NCI-H2029 treated with DMSO at 0.1 percent for 48 hours (cell line): Measurements from ENCODE around the gene UBE2J2.
"Not testable (repeated sequence)": the region's sequence is repeated elsewhere in the genome, so short reads cannot be mapped to it uniquely, and the experiment has no call there.

Experiments
- DNase-seq: peaks from one replicate; lab custom pipeline; 2025; lab: John Stamatoyannopoulos, UW

UBE2J2 gene

GRCh38 chr1:1255611-1256010 lies 18.0 kb downstream of the UBE2J2 start:
- no peak for DNase-seq

DNA sequence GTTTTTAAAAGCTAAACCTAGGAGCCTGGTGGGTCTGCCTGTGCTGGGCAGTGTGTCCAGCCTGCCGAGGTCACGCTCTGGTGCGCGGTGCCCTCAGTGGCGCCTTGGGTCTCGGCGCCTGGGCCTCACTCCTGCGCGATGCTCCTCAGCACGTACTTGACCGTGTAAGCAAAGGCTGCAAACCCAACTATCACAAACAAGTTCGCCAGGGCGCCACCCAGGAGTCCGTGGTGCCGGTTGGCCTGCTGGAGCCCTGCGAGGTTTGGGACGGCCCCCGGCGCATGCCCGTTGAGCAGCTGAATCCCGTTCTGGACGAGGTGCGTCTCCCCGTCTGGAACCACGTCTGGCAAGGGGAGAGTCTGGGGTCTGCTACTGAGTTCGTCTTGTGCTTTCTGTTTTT lies 18.6 kb downstream of the UBE2J2 start:
- no peak for DNase-seq

DNA sequence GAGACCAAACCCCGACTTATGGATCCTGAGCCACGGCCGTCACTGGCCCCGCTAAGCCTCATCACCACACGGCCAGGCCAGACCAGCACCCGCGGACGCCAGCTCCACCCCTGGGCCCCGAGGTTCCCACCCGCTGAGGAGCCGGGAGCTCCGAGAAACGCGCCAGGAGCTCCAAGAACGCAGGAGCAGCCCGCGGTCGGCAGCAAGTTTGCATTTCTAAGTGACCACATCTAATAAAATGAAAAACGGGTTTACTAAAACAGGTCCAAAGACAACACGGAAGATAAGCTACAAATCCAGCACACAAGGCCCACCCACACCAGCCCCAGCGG lies 19.0 kb downstream of the UBE2J2 start:
- no peak for DNase-seq

DNA sequence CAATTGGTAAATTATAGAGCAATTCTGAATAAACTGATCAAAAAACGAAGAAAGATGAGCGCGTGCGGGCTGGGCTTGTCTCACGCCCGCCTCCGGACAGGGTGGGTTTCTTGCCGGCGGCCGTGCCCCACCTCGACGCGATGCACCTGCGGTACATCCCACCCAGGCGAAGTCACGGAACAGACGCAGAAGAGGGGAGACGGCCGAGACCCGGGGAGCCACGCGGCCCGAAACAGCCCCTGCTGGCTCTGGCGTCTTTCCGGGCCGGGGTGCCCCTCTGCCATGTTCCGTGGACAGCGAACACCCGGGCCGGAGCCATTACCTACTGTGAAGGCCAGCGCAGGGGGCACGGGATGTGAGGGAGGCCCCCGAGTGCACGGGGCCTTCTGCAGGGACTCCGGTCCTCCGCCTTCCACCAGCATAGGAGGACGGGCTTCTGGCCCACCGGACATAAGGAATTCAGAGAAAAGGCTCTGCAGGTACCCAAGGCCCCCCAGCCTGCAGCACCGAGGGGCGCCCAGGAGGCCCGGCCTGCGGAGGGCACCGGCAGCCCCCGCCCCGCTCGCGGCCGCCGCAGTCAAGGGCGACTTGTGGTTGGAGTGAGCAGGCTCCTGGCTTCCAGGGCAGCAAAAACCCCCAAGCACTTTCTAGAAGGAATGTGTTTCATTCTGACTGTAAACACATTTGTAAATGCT lies 19.5 kb downstream of the UBE2J2 start:
- no peak for DNase-seq

DNA sequence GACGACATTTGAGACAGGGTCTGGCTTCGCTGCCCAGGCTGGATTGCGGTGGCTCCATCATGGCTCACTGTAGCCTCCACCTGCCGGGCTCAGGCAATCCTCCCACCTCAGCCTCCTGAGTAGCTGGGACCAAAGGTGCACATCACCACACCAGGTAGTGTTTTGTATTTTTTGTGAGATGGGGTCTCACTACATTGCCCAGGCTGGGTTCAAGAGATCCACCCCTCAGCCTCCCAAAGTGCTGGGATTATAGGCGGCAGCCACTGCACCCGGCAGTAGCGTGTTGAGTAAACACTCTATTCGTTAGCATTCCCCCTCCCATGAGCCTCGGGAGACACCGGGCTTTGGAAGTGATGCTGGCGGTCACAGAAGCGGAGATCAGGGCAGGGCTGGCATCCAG lies 20.3 kb downstream of the UBE2J2 start:
- no peak for DNase-seq

DNA sequence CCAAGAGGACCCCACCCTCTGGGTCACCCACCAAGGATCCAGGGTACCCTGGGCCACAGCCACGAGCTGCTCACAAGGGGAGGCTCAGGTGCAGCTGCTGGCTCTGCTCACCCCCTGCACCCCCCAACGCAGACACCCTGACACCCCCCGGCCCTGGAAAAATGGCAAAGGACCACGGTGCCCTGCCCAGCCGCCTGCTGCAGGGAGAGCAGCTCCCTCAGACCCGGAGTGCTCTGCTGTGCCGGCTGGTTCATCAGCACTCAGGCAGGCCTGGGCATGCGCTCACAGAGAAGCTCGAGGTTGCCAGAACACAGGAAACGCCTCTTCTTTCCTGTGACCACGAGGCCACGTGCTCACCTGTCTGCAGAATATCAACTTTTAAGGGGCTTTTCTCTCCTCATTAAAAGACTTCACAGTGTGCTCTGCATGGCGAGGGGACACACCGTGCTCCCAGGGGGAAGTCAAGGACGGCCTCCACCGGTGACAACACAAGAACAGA lies 22.8 kb downstream of the UBE2J2 start:
- no peak for DNase-seq

DNA sequence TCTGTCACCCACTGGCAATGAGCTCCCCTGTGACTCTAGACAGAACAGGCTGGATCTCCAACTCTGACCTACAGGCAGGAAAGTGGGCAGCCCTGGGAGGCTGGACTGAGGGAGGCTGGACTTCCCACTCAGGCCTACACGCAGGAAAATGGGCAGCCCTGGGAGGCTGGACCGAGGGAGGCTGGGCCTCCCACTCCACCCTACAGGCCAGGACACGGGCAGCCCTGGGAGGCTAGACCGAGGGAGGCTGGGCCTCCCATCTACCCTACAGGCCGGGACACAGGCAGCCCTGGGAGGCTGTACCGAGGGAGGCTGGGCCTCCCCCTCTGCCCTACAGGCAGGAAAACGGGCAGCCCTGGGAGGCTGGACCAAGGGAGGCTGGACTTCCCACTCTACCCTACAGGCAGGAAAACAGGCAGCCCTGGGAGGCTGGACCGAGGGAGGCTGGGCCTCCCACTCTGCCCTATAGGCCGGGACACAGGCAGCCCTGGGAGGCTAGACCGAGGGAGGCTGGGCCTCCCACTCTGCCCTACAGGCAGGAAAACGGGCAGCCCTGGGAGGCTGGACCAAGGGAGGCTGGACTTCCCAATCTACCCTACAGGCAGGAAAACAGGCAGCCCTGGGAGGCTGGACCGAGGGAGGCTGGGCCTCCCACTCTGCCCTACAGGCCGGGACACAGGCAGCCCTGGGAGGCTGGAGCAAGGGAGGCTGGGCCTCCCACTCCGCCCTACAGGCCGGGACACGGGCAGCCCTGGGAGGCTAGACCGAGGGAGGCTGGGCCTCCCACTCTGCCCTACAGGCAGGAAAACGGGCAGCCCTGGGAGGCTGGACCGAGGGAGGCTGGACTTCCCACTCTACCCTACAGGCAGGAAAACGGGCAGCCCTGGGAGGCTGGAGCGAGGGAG lies 25.4 kb downstream of the UBE2J2 start:
- not testable (repeated sequence) for DNase-seq

DNA sequence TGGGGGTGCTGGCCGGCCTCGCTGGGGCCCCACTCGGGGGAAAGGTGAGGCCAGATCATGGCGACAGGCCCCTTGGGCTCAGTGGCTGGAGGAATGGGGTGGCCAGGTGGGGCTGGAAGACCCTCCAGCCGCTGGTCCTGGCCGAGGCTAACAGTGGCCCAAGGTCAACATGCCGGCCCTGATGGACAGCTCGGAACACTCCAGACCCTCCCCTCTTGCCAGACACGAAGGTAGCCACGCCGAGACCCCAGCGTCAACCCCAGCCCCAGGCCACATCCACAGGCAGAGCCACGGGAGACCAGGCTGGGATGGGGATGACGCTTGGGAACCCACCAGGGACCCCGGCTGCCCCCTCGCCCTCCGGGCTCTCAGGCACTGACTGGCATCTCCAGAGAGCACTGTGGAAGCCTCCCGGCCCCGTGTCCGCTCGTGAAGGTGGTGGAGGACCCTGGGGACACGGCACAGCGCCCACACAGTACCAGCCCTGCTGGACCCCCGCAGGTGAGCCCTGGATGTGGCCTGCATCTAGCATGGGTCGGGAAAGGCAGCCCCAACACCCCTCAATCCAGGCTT lies 26.2 kb downstream of the UBE2J2 start:
- no peak for DNase-seq

DNA sequence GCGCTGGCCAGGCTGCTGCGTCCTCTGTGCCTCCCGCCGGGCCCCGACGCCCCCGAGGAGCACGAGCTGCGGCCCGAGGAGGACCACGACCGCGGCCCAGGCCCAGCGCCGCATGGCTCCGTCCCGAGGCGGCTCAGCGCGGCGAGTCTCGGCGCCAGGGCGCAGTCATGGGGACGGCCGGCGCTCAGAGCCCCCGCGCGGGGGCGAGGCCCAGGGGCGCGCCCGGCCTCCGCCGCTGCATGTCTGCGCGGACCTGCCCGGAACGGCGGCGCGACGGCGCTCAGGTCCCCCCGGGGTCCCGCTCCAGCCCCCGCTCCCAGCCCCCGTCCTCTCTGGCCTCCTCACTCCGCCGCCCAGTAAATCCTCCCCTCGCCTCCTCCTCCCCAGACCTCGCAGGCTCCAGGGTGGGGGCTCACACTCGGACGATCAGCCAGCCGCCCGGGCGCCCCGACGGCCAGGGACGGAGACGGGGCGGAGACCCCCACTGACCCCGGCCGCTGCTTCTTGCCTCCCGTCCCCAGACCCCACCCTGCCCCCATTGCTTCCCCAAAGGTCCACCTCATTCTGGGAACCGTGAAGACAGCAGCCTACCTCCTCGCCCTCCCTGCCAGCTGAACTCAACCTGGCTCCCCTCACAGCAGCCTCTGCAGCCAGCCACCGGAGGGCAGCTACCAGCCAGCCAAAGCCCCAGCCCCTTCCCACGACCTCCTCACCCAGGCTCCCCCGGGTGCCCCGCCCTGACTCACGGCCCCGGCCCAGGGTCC lies 26.9 kb downstream of the UBE2J2 start, which contains the start of gene C1QTNF12:
TSS of gene C1QTNF12 (minus strand) at position 146 of the 764 bp plus-strand sequence. CDS start at position 114, 32 bp downstream.
- no peak for DNase-seq

DNA sequence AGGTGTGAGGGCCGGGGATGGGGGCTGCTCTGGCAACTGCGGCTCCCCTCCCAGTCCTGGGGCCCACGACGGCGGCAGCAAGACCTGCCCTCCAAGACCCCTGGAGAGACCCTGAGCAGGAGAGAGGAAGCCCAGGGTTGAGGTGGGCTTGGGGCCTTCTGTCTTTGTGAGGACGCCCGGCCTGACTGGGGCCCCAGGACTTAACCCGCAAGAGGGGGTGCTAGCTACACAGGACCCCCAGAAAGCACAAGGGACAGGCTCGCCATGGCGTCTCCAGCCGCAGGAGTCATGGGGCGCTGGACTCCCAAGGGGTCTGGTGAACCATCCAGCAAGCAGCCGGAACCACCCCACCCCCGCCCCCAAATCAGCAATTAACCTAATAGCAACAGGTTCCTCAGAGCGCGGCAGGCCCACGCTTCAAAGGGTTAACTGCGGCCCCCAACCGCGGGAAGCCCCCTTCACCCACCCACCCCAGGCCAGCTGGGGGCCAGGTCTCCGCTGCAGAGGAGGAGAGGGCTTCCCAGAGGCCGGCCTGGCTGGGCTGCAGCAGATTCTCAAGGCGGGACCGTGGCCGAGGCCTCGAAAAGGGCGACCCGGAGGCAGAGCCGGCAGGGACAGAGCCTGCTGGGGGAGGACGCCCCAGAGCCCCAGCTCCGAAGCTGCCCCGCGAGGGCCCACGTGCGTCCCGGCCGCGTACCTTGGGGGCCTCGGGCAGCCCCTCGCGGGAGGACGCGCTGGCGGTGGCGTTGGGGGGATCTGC lies 27.7 kb downstream of the UBE2J2 start:
- no peak for DNase-seq

- no peak for DNase-seq
Observed at GRCh38 chr1:1245178-1245816, 28.4 kb downstream of the UBE2J2 start.

GRCh38 chr1:1244192-1244811 lies 29.4 kb downstream of the UBE2J2 start:
- DNase-seq: no peak

DNA sequence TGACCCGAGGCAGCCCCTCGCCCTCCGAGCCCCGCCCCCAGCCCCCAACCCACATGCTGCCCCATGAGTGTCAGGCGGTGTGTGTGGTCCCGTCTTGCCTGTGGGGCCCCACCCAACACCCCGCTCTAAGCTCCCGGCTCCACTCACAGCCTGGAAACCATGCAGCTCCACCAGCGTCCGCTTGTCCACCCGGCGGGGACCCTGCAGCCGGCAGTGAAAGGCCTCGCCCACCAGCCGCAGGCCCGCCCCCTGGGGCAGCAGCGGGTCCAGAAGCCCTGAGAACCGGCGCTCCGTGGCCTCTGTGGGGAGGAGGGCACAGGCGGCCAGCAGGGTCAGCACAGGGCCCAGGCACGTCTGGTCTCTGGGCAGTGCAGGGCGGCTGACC lies 29.9 kb downstream of the UBE2J2 start:
- no peak for DNase-seq

DNA sequence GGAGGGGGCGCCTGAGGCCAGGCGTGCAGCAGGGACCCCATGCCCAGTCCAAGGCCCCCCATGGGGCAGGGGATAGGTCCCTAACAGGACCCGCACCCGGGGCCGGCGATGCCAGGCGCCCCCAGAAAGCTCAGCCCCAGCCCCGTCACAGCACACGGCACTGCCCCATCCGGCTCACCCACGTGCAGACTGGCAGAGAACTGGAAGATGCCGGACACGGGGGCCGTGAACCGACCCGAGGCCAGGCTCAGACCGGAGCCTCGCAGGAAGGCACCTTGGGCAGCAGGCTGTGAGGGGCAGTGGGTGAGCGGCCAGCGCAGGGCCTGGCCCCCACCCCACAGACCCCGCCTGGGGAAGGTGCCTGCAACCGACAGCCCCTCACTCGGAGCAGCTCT lies 30.4 kb downstream of the UBE2J2 start:
- DNase-seq: no peak

DNA sequence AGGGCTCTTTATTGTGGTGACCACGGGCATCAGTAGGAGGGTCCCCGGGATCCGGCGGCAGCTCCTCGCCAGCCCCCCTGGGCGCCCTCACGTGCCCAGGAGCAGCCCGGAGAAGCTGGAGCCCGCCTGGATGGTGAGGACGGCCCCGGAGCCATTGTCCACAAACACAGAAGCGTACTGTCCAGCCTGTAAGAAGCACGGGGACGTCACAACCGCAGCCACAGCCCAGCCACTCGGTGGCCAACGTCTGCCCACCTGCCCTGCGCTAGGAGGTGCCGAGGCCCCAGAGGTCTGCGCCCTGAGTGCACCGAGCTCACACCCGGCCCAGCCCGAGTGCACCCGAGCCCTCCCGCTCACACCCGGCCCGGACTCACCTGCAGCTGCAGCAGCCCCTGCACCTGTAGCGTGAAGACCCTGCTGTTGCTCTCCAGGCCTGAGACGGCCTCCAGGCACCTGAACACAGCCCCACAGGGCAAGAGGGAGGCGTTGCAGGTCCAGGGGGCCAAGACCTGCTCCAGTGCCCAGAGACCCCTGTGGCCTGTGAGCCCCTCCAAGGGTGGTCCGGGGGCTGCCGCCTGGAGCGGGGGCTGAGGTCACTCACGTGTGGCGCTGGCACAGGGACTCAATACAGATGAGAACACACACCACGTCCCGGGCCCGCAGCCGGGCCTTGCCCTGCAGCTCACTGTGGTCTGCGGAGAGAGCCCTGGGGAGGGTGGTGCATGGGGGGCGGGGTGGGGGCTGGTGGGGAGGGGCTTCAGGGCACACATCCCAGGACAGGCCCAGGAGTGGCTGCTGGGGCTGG lies 31.0 kb downstream of the UBE2J2 start:
- no peak for DNase-seq

- DNase-seq: no peak
Observed at GRCh38 chr1:1241588-1242219, 31.9 kb downstream of the UBE2J2 start.

- no peak for DNase-seq
Observed at GRCh38 chr1:1240822-1241587, 32.6 kb downstream of the UBE2J2 start.

DNA sequence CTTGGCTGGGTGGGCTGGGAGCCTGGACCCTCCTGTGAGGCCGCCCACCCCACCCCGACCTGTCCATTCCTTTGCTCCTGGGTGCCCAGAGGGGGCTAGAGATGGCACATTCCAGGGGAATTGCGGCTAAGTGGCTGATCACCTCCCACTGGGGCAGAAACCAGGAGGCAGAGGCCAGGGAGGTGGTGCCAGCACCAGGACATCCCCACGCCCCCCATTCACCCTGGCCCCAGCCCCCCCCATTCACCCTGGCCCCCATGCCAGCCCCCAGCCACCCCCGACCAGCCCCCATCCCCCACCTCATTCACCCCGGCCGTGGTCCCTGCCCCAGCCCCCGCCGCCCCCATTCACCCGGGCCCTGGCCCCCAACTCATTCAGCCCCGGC lies 33.3 kb downstream of the UBE2J2 start:
- no peak for DNase-seq
